A549 (cell line): ENCODE results near the gene TGM6. TPM values are rescaled to one million over a fixed set of nuclear protein-coding genes. Genes with fewer than 3 reads are reported as not detected.

Source experiments
- ATAC-seq, 2 experiments: fragments of 200-7000 bp in 1 of 2; fragments of >200 bp in 1 of 2; cut with Nextera tagmentation in 1 of 2; cut with Tn5 transposase in 1 of 2; 3 replicates each; pipeline versions ENCODE4 v1.8.0 to v1.9.1; 2018 to 2020; ENCODE audit warnings: mild to moderate bottlenecking in 1 of 2, moderate library complexity in 1 of 2
- CTCF ChIA-PET: fragments of 300-600 bp; sonication (Branson Sonifier 250); formaldehyde crosslinking; extraction: SDS; loops from one replicate; lab custom pipeline; 2021; ENCODE audit warnings: antibody characterized with exemption, inconsistent platforms; lab: Yijun Ruan, JAX
- POLR2A ChIA-PET: fragments of 350-600 bp; formaldehyde crosslinking; extraction: SDS; loops from one replicate; lab custom pipeline; 2021; ENCODE audit warnings: antibody characterized with exemption, inconsistent platforms; lab: Yijun Ruan, JAX
- DNase-seq, 2 experiments: peaks; one replicate each; pipeline versions ENCODE4 v3.0.0 to v3.0.0-alpha.2; 2011 to 2016; ENCODE audit warnings: low read depth in 1 of 2, low spot score in 1 of 2
- FAIRE-seq: peaks from 2 replicates; lab custom pipeline; 2011; peaks lifted over from hg19 to GRCh38; lab: Jason Lieb, UNC
- H3K27ac ChIP-seq, 2 experiments: fragments of >200 bp; sonication (Bioruptor Twin); formaldehyde crosslinking; 3 replicates each; pipeline ENCODE4 v1.5.1; 2016 to 2017
- H3K4me1 ChIP-seq: fragments of >200 bp; sonication (Bioruptor Twin); formaldehyde crosslinking; 3 replicates; pipeline ENCODE4 v1.6.1; 2016
- H3K4me2 ChIP-seq: fragments of >200 bp; sonication (Bioruptor Twin); formaldehyde crosslinking; 3 replicates; pipeline ENCODE4 v1.6.1; 2016
- H3K4me3 ChIP-seq: fragments of >200 bp; sonication (Bioruptor Twin); formaldehyde crosslinking; 3 replicates; pipeline ENCODE4 v1.5.1; 2016
- H3K9me3 ChIP-seq: fragments of >200 bp; sonication (Bioruptor Twin); formaldehyde crosslinking; 3 replicates; pipeline ENCODE4 v1.6.1; 2016
- CHD2 ChIP-seq: fragments of 150-350 bp; IDR thresholded peaks from 2 replicates; pipeline ENCODE4 v1.6.1; 2014; ENCODE audit warnings: low read length; ENCODE audit not compliant: partially characterized antibody
- CTCF ChIP-seq: fragments of >200 bp; sonication (Bioruptor Twin); formaldehyde crosslinking; IDR thresholded peaks from 3 replicates; pipeline ENCODE4 v1.5.1; 2016
- E2F6 ChIP-seq: IDR thresholded peaks from 2 replicates; pipeline ENCODE4 v1.6.1; 2012; ENCODE audit warnings: low read depth, borderline replicate concordance
- EP300 ChIP-seq, 2 experiments: fragments of >200 bp; sonication (Bioruptor Twin); formaldehyde crosslinking; IDR thresholded peaks; 2 replicates in 1 of 2; 3 replicates in 1 of 2; pipeline ENCODE4 v1.6.1; 2016 to 2017
- ESRRA ChIP-seq: fragments of 150-350 bp; IDR thresholded peaks from 2 replicates; pipeline ENCODE4 v1.6.1; 2014; ENCODE audit warnings: mild to moderate bottlenecking, low read length, borderline replicate concordance
- GATA3 ChIP-seq: IDR thresholded peaks from 2 replicates; pipeline ENCODE4 v1.6.1; 2012; ENCODE audit warnings: borderline replicate concordance
- JUNB ChIP-seq: fragments of >200 bp; sonication (Bioruptor Twin); formaldehyde crosslinking; IDR thresholded peaks from 2 replicates; pipeline ENCODE4 v1.6.1; 2016
- KDM1A ChIP-seq: fragments of 200-600 bp; sonication (generic); IDR thresholded peaks from 2 replicates; pipeline ENCODE4 v1.6.1; 2016; ENCODE audit warnings: low read depth, mild to moderate bottlenecking
- MAZ ChIP-seq: fragments of 150-350 bp; IDR thresholded peaks from 2 replicates; pipeline ENCODE4 v1.6.1; 2014; ENCODE audit warnings: antibody characterized with exemption, low read depth, low read length, borderline replicate concordance
- PBX3 ChIP-seq: IDR thresholded peaks from 2 replicates; pipeline ENCODE4 v1.6.1; 2012
- RCOR1 ChIP-seq: fragments of 150-350 bp; IDR thresholded peaks from 2 replicates; pipeline ENCODE4 v1.6.1; 2014; ENCODE audit warnings: antibody characterized with exemption, low read length, low read depth
- TFCP2L1 ChIP-seq: fragments of 250-450 bp; sonication (Bioruptor Pico); IDR thresholded peaks from 2 replicates; pipeline ENCODE4 v1.5.0; 2021; ENCODE audit warnings: mild to moderate bottlenecking
- USF2 ChIP-seq: fragments of 450-650 bp; IDR thresholded peaks from 2 replicates; pipeline ENCODE4 v1.6.1; 2014; ENCODE audit warnings: antibody characterized with exemption
- ZC3H11A ChIP-seq: fragments of 450-650 bp; IDR thresholded peaks from 2 replicates; pipeline ENCODE4 v1.6.1; 2014; ENCODE audit warnings: antibody characterized with exemption, mild to moderate bottlenecking
- ZFP36 ChIP-seq: fragments of 450-650 bp; IDR thresholded peaks from 2 replicates; pipeline ENCODE4 v1.6.1; 2014; ENCODE audit warnings: borderline replicate concordance; ENCODE audit not compliant: partially characterized antibody
- ZNF302 ChIP-seq: fragments of 250-450 bp; sonication (Bioruptor Pico); IDR thresholded peaks from 2 replicates; pipeline ENCODE4 v1.9.0; 2021; ENCODE audit warnings: inconsistent platforms, mild to moderate bottlenecking, moderate library complexity
- WGBS: methylation state at CpG from one replicate; pipeline ENCODE4 v1.1.6; 2017; ENCODE audit errors: missing lambda C conversion rate; 5-methylcytosine and 5-hydroxymethylcytosine counted together
- polyA plus RNA-seq, 4 experiments: library from polyadenylated mRNA; depleted of rRNA in 3 of 4; stranded (reverse); fragments of >200 nt; fragmentation: RNase III in 1 of 4; extraction: RNeasy Plus Mini Kit Qiagen cat#74134 plus additional on column Dnase treatment in 1 of 4; gene quantifications; 2 replicates in 3 of 4; 3 replicates in 1 of 4; pipeline ENCODE4 v1.2.3, GENCODE V29; 2011 to 2017

TGM6 gene
- polyA plus RNA-seq, 2 of the 4 experiments (the other 2 are of a cell fraction): not detected

- POLR2A ChIA-PET: no interaction called here
- CTCF ChIA-PET: interaction anchor here (0.6 to 2.0 kb wide), 4 partner anchors 12 to 134 kb away, joined by 3 to 7 read pairs (median 4); no protein-coding TSS in a partner anchor
- no peaks in the 10 kb centered on the region for H3K9me3 ChIP-seq
- H3K4me2 ChIP-seq: no peak overlapping the region
- DNase-seq (no peak), FAIRE-seq (no peak), ATAC-seq (no peak)
- H3K4me1 ChIP-seq: no peaks in the 10 kb centered on the region
- 74% methylated on average over 7 of the region's 7 CpGs for WGBS
- TF ChIP-seq ZNF302: no peak
- no peak overlapping the region for H3K27ac ChIP-seq
- no peak overlapping the region for H3K4me3 ChIP-seq
Measured at GRCh38 chr20:2341336-2341735, 39.4 kb upstream of the TGM6 start.

DNA sequence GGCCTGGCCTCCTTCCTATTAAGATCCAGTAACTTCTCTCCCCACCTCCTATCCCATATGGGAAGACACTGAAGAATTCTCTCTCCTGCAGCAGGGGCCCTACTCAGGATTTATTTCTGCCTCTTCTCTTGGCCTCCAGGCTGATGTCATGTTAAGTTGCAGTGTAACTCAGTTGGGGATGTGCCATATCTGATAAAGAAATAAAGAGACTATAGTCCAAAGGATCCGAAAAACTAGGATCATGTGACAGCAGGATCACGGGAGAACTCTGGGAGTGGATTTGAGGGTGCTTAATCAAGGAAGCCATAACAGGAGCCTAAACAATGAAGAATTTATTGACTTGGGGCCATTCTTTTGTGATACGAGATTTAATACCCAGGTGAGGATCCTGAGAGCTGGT, 38.5 kb upstream of the TGM6 start:
- no peak for DNase-seq
- Histone ChIP-seq H3K4me3 (no peak overlapping the region), H3K9me3 (peaks cover 2% of the 10 kb centered on the region; the same call in 1 of the 3 replicates), H3K4me2 (no peak overlapping the region), H3K27ac (no peak overlapping the region), H3K4me1 (no peaks in the 10 kb centered on the region)
- FAIRE-seq: no peak
- TF ChIP-seq MAZ: no peak
- TF ChIP-seq ZC3H11A: no peak
- no peak for TF ChIP-seq EP300 (IDR thresholded peaks at IDR 0.05)
- no peak for TF ChIP-seq CHD2
- no peak for TF ChIP-seq GATA3
- TF ChIP-seq RCOR1: no peak
- TF ChIP-seq PBX3: no peak
- TF ChIP-seq TFCP2L1 (CRISPR knock-in tag): no peak
- TF ChIP-seq CTCF: no peak
- TF ChIP-seq KDM1A: no peak
- no peak for TF ChIP-seq JUNB
- CTCF ChIA-PET: interaction anchor here (1.4 to 2.0 kb wide), 2 partner anchors 29 to 135 kb away, joined by 4 to 7 read pairs; no protein-coding TSS in a partner anchor
- 60% methylated on average over 3 of the region's 3 CpGs for WGBS
- POLR2A ChIA-PET: no interaction called here
- ATAC-seq: no peak

GRCh38 chr20:2346188-2346587, 34.5 kb upstream of the TGM6 start:
- Histone ChIP-seq H3K9me3 (peaks cover 8% of the 10 kb centered on the region; the same call in 1 of the 3 replicates), H3K4me3 (no peak overlapping the region), H3K4me2 (no peak overlapping the region), H3K4me1 (no peaks in the 10 kb centered on the region), H3K27ac (no peak overlapping the region)
- ChIA-PET POLR2A (no interaction called here), CTCF (interaction anchor here (1.5 kb wide), 1 partner anchor 138 kb away, joined by 3 read pairs; no protein-coding TSS in a partner anchor)
- no peak for TF ChIP-seq E2F6
- no peak for TF ChIP-seq ESRRA
- no peak for TF ChIP-seq ZFP36
- DNase-seq: no peak
- FAIRE-seq: no peak
- no peak for ATAC-seq
- 23% methylated on average over 3 of the region's 3 CpGs for WGBS

DNA sequence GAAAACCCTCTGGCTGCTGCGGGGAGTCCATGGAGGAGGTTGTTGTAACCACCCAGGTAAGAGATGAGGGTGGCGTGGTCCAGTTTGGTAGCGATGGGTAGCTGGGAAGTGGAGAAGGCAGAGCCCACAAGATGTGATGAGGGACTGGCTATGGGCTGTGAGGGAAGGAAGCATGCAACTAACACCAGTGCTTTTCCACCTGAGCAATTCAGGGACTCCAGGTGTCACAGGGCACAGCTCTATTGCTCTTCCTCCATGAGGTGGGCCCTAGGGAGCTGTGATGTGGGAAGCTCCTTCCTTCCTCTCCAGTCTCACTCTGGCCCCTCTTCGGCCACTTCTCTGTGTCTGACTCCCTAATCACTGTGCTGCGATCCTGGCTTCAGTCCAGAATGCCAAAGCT, 32.4 kb upstream of the TGM6 start:
- H3K4me3 ChIP-seq: no peak overlapping the region
- no peak overlapping the region for H3K27ac ChIP-seq
- no peak for TF ChIP-seq USF2
- WGBS: 59% methylated on average over 5 of the region's 5 CpGs
- no peak for ATAC-seq
- peaks cover 8% of the 10 kb centered on the region; the same call in 1 of the 3 replicates for H3K9me3 ChIP-seq
- no peak for FAIRE-seq
- DNase-seq: no peak
- no peaks in the 10 kb centered on the region for H3K4me1 ChIP-seq
- POLR2A ChIA-PET: no interaction called here
- CTCF ChIA-PET: interaction anchor here (1.0 to 1.3 kb wide), 2 partner anchors 10 to 12 kb away, joined by 3 read pairs; no protein-coding TSS in a partner anchor
- H3K4me2 ChIP-seq: no peak overlapping the region
